Measurements from ENCODE around the gene SLC25A29.
A peak's percentile ranks its signal among the peaks of the same experiment; 100 is the strongest.
"Not testable (repeated sequence)": the region's sequence is repeated elsewhere in the genome, so short reads cannot be mapped to it uniquely, and the experiment has no call there.

SLC25A29 gene

DNA sequence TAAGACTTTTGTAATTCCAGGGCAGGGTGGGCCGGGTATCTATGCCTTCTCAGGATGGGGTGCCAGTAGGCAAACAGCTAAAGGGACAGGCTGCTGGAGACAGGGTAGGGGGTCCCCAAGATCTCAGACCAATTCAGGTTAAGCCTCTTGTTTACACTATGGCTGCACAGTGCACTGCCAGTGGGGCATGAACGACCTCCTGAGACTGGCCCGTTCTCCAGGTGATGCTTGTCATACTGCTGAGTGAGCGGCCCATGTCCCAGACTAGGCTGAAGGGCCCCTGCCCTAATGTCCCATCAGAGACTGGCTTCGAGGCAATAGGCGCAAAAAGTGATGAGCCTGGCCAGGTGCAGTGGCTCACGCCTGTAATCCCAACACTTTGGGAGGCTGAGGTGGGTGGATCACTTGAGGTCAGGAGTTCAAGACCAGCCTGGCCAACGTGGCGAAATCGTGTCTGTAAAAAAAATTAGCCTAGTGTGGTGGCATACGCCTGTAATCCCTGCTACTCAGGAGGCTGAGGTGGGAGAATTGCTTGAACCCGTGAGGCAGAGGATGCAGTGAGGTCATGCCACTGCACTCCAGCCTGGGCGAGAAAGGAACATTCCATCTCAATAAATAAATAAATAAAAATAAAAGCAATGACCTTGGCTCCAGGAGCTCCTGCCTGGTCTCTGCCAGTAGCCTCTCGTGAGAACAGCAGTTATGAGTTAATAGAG lies 12.6 kb downstream of the SLC25A29 start:
- peak; percentile 8 for DNase-seq (ENCODE audit: low spot score)

- no peak for DNase-seq (ENCODE audit: low spot score)
Measured at GRCh38 chr14:100292776-100293461, 13.3 kb downstream of the SLC25A29 start.

- DNase-seq (ENCODE audit: low spot score), result no peak
Measured at GRCh38 chr14:100292301-100292775, 13.9 kb downstream of the SLC25A29 start.

- no peak for DNase-seq (ENCODE audit: low spot score)
Measured at GRCh38 chr14:100291305-100292075, 14.8 kb downstream of the SLC25A29 start.

DNA sequence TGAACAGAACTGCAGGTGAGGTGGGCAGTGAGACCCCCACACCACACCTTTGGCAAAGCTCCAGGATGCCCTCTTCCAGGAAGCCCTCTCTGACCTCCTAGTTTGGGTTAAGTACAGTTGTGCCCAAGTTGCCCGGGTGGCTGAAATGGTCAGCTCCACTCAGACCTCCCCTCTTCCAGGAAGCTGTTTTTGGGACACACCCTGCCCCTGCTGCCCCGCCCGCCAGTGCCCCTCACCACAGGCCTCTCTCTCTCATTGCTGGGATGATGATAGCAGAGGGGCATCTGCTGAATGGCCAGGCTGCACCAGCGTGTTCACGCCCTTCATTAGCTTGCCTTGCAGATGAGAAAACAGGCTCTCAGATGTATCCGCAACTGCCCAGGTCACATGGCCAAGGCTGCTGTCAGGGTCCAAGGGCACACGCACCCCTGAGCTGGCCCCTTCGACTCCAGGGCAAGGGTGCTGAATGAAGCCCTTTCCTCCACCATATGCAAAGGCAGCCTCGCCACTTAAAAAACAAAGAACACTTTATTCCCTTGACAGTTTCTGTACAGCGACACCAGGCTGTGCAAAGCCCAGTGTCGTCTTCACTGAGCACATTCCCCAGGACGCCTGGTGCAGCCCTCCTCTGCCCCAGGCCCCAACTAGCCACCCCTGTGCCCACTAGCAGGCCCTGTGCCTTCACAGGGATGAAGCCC lies 15.5 kb downstream of the SLC25A29 start:
- DNase-seq (ENCODE audit: low spot score), result no peak

DNA sequence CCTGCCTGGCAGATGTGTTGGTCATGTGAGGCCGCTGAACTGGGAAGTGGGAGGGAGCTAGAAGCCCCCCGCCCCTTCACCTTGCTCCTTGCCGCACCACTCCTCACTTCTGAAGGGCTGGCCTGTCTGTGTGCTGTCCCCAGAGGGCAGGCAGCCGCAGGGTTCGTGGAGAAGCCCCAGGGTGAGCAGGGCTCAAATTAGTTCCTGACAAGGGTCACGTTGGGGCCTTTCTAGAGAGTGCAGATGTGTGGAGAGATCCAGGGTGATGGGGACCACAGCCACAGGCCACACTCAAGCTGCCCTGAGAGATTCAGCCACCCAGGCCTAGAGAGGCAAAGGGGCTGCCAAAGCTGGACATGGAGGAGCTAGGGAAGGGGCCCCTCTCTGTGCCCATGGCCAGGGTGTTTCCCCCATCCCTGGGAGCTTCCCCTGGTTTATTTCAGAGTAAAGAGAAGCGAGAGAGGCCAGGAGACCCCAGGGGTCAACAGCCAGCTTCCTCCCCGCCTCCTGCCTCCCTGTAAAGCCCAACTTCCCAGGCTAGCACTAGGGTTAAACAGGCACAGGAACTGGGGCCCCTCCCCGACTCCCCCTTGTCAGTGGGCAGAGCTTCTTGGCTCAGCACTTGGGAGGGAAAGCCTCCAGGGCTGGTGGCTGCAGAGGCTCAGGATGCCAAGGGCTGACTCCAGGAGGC lies 16.2 kb downstream of the SLC25A29 start:
- peak; percentile 7 for DNase-seq (ENCODE audit: low spot score)

GRCh38 chr14:100288382-100289185 lies 17.7 kb downstream of the SLC25A29 start:
- DNase-seq (ENCODE audit: low spot score), result no peak

GRCh38 chr14:100287998-100288295 lies 18.3 kb downstream of the SLC25A29 start:
- DNase-seq (ENCODE audit: low spot score), result not testable (repeated sequence)

GRCh38 chr14:100287202-100287997 lies 18.8 kb downstream of the SLC25A29 start:
- no peak for DNase-seq (ENCODE audit: low spot score)

- no peak for DNase-seq (ENCODE audit: low spot score)
Measured at GRCh38 chr14:100286484-100287191, 19.6 kb downstream of the SLC25A29 start.

DNA sequence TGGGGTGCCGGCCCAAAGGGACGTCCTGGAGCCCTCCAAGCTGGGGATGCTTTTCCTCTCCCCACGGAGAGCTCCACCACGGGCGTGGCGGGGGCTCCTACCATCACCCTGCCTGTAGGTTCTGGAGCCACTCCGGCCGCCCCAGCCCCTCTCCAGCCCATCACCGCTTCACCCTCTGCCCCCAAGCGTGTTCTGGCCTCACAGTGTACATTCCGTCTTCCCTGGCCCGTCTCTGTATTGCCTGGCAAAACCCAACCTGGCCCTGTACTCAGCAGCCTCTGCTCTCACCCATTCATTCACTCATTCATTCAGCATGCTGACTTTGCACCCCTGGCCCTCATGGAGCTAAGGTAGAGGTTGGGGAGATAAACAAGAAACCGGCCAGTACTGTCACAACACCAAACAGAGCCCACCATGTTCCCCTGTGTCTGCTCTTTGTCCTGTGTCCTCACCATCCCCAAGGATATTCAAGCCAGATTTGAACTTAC lies 20.3 kb downstream of the SLC25A29 start:
- peak; percentile 6 for DNase-seq (ENCODE audit: low spot score)

DNA sequence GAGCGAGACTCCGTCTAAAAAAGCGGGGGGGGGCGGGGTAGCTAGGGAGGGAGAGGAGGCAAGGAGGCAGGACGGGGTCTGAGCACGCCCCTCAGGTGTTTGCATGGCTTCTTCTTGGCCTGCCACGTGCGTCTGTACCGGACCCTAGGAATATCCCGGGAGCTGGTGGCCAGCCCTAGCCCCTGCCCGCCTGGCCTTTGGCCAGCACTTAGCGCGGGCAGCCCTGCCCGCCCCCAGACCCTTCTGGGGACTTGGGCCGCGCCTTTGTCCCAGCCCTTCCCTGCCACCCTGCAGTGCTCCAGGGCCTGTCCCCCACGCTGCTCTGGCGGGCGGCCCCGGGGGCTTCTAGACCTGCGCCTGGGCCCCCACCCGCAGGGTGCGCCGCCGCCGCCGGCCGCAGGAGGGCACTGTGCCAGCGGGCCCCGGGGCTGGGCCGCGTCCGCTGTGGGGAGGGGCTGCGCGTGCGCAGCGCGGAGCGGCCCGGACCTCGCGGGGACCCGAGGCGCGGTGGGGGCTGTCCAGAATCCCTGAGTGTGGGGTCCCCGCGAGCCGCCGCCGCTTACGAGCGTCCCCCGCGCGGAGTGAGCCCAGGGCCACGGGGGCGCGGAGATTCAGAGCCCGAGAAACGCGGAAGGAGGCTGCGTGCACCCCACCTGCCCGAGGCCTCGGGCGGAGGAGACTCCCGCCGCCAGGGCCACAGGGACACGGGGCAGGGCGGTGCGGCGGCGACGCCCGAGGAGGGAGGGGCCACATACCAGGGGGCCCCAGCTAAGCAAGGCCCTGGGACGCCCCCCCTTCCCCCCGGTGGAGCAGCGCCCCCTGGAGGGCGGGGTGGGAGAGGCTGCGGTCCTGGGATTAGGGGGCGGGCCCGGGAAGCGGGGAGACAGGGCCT lies 21.0 kb downstream of the SLC25A29 start:
- peak; percentile 93 for DNase-seq (ENCODE audit: low spot score)

GRCh38 chr14:100283984-100284881 lies 22.0 kb downstream of the SLC25A29 start:
- DNase-seq (ENCODE audit: low spot score), result no peak

GRCh38 chr14:100283436-100283835 lies 22.8 kb downstream of the SLC25A29 start:
- DNase-seq (ENCODE audit: low spot score), result not testable (repeated sequence)

DNA sequence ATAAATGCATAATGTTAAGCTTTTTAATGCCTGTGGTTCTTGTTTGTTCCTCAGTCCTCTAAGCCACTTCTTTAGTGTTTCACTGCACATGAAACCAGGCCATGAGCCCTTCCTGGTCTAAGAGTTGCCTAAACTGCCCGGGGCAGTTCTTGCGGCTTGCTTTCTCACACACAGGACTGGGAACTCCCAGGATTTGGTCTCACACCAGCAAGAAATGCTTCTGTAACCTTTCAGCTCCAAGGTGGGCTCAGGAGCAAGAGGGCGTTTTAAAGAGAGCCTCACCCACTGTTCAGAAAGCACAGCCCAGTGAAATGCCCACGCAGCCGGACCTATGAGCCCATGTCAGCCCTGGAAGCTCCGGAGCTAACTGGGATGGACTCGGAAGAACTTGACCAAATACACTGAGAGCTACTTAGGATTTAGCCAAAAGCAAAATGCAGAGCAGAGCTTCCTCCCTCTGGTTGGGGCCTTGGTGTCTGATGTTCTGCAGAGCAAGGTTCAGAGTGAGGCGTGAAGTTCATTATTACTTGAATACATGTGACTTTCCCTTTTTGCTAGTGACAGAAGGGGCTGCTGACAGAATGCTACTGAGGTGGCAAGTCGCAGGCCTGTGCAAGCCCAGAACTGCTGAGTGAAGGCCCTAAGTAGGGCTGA lies 23.4 kb downstream of the SLC25A29 start:
- no peak for DNase-seq (ENCODE audit: low spot score)

GRCh38 chr14:100282083-100282350 lies 24.2 kb downstream of the SLC25A29 start:
- DNase-seq (ENCODE audit: low spot score), result no peak

Measured in HuH-7.5 (cell line).